GM12801 (cell line): ENCODE results near the gene ACVR1C.

Experiments used
- CTCF ChIP-seq: IDR thresholded peaks from one replicate; pipeline ENCODE4 v1.5.1; 2011; ENCODE audit warnings: control low read depth; ENCODE audit not compliant: insufficient read length; ENCODE audit errors: extremely low read depth

Gene ACVR1C

GRCh38 chr2:157644776-157645175 is 16.1 kb upstream of the ACVR1C start:
- no peak for TF ChIP-seq CTCF

GRCh38 chr2:157631861-157632260 is 3.2 kb upstream of the ACVR1C start:
- no peak for TF ChIP-seq CTCF

- no peak for TF ChIP-seq CTCF
These were observed 829 bp downstream of the ACVR1C start for GRCh38 chr2:157627594-157628476.

GRCh38 chr2:157625296-157625695 is 3.4 kb downstream of the ACVR1C start:
- no peak for TF ChIP-seq CTCF

GRCh38 chr2:157620956-157621355 is 7.7 kb downstream of the ACVR1C start:
- TF ChIP-seq CTCF: no peak

GRCh38 chr2:157611726-157612125 is 16.9 kb downstream of the ACVR1C start:
- no peak for TF ChIP-seq CTCF

GRCh38 chr2:157611110-157611509 is 17.6 kb downstream of the ACVR1C start:
- no peak for TF ChIP-seq CTCF
